LNCAP (cell line): ENCODE data around the gene RPTOR.

Source experiments
- CTCF ChIP-seq: fragments of 450-650 bp; IDR thresholded peaks from 2 replicates; pipeline ENCODE4 v1.5.1; 2017; ENCODE audit warnings: mild to moderate bottlenecking

The RPTOR gene

DNA sequence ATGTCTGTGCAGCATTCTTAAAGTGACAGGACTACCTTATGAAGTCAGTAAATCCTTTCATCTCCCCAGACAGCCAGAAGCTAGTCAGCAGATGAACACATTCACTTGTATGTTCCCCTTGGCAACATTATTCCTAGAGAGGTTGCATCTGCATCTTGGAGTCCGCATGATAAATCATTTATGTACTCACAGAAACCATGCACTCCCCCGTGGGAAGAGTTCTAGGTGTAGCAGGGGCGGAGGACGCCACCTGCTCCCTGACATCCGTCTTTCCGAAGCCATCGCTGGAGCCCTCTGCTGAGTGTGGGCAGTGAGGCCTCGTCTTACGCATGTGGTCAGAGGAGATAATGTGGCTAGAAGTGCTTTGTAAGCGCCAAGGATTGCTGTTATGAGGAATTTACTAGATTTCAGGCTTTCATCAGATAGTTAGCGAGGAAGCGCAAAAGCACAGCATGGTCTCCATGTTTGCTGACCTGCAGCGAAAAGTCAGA lies 144.5 kb downstream of the RPTOR start:
- no peak for TF ChIP-seq CTCF

- TF ChIP-seq CTCF: no peak
Observed at GRCh38 chr17:80691784-80692183, 147.1 kb downstream of the RPTOR start.

- TF ChIP-seq CTCF: no peak
Observed at GRCh38 chr17:80692931-80693467, 148.4 kb downstream of the RPTOR start.

- no peak for TF ChIP-seq CTCF
Observed at GRCh38 chr17:80693511-80693910, 148.9 kb downstream of the RPTOR start.

GRCh38 chr17:80694085-80694991 lies 149.7 kb downstream of the RPTOR start:
- TF ChIP-seq CTCF: no peak

- TF ChIP-seq CTCF: no peak
Observed at GRCh38 chr17:80694992-80695912, 150.6 kb downstream of the RPTOR start.

DNA sequence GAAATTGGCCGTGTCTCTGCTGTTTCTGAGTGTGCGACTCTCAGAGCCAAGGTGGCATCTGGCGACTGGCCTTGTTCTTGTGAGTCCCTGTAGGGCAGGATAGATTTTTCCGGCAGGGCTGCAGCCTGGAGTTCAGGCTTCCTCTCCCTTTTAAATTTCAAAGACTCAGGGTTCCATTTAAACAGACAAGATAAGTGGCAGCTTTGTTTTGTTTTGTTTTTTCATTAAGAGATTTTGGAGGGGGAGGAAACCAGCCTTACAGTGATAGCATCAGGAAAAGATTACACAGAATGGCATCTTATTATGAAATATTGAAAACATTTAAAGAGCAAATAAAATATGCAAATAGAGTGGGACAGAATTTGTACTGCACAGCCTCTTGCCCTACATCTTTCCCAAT lies 151.3 kb downstream of the RPTOR start:
- no peak for TF ChIP-seq CTCF
